NCI-H1930 (cell line): ENCODE measurements around the gene PPT2.
"Not testable (repeated sequence)": the region's sequence is repeated elsewhere in the genome, so short reads cannot be mapped to it uniquely, and the experiment has no call there.

ENCODE experiments used
- DNase-seq, 2 experiments: peaks; one replicate each; lab custom pipeline; 2025; lab: John Stamatoyannopoulos, UW

The PPT2 gene

DNA sequence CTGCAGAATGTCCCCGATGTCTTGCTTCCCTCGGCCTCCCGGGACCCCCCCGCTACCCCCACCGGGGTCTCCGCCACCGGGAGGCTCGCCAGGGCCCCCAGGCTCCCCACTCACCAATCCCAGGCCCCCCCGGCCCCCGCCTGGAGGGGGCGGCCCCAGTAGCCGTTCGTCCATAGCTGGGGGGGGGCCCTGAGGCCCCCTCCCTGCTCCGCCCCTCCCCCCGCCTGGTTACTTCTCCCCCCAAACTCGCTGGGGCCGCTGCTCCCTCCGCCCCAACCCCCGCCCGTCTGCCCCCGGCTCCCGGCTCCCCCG lies 35.8 kb downstream of the PPT2 start:
- no peak for DNase-seq

DNA sequence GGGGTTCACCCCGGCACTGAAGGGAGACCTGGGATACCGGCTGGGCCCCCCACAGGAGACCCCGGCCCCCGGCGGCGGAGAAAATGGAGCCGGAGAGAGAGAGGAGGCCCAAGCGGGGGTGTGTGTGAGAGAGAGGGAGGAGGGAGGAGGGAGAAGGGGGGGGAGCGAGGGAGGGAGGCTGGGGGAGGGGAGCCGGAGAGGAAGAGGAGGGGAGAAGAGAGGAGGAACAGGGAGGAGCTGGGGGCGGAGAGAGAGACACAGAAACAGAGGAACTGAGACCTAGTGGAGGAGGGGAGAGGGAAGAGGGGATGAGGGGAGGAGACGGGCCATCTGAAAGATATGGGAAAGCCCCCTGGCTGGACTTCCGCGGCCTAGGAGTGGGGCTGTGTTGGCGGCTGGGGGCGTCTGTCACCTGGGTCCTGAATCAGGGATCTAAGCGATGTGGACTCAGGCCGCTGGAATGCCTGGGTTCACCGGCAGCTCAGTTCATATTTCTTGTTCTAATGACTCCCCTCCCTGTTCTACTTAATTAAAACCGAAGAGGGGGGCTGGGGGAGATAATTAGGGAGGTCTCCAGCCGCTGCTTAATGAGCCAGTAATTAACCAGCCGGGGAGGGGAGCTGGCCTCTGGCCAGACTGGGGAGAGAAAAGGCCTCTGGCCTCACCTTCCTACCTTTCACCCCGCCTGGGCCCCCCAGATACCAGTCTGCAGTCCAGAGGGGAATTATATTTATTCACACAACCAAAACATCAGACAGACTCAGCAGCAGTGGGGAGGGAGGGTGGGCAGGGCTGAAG lies 36.3 kb downstream of the PPT2 start, which contains the start of gene PBX2:
Gene PBX2 (minus strand): TSS at position 149 of the 798 bp plus-strand sequence. CDS start 287 bp downstream, outside the sequence.
- peak; percentile 37 to 52 for DNase-seq

DNA sequence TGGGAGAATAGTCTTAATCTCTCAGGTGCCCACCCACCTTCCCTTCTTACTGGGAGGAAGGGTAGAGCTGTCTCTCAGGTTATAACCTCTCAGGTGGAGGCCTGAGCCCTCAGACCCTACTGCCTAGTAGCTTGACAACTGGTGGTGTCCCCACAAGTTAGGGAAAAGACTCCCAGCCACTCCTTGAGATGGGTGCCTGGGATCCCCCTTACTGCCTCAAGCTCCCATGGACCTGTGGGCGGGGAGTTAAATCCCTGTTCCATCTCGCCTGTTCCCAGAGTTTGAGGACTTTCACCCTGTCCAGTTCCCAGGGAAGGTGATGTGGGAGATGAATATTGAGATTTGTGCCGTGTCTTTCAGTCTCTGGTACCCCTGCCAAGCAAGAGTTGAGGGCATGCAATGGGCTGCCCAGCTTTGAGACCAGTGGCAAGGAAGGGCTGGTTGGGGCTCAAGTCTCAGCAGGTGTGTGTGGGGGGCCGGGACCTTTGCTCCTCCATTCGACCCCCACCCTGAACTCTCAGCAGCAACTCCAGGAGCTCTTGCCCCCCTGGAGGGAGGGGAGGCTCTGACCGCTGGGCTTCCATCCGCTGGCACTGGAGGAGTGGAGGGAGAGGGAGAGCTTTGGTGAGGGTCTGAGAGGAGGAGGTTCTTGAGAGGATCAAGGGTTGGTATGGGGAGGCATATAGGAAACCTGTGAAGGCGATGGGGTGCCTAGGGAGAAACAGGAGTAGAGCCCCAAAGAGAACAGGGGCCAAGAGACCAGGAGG lies 37.2 kb downstream of the PPT2 start:
- DNase-seq: no peak

DNA sequence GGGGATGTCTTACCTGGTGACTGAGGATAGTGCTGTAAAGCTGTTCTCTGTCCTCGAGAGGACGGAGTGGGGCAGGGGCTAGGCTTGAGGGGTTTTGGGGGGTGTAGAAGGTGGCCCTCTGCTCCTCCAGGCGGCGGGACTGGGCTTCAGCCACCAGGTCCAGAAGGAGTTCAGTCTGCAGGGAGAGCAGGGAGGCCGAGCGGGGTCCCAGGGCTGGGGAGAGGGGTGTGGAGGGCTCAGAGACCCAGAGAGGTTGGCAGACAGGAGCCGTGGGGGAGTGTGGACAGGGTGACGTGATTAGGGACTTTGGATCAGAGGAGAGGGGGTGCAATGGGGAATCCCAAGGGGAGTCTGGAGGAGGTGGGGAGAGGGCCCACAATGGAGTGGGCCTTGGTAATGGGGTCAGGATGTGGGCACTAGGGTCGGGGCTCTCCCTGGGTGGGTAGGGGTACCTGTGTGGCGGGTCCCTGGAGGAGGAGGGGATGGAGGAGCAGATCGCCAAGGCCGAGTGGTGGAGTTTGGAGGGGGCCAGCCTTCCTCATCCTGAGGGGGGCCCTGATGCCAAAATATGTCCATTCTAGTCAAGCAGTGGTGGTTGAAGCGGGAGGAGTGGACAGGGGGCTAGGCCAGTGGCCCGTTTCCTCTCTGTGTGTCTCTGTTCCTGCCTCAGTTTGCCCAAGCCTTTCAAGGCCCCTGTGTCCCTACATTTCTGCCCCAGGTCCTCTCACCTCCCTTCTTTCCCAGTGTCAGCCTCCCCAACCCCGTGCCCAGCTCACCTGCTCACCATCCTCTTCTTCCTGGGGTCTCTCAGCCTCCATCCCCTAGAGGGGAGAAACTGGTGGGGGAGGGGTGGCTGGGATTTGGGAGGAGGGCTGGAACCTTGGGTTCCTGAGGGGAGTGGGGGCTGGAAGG lies 38.0 kb downstream of the PPT2 start:
- DNase-seq: no peak

DNA sequence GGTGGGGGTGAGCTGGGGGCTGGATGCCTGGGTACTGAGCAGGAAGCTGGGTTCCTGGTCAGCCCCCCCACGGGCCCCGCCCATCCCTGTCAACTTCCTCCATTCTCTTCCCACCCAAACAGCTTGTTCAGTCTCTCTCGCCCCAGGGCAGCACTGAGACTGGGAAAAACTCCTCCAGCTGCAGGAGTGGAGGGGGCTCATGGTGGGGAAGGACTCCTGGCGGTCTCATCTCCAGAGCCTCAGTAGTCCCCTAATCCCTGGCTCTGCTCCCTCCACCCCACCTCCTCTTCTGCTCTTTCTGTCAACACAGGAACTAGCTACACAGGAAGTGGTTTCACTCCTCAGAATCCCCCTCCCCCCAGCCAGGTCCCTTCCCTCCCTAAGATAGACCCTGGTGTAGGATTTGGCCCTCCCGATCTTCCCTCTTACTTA lies 38.7 kb downstream of the PPT2 start, which contains the start of gene GPSM3:
Gene GPSM3 (minus strand): TSS at position 36 of the 432 bp plus-strand sequence. CDS start 130 bp downstream, outside the sequence.
- DNase-seq: no peak

DNA sequence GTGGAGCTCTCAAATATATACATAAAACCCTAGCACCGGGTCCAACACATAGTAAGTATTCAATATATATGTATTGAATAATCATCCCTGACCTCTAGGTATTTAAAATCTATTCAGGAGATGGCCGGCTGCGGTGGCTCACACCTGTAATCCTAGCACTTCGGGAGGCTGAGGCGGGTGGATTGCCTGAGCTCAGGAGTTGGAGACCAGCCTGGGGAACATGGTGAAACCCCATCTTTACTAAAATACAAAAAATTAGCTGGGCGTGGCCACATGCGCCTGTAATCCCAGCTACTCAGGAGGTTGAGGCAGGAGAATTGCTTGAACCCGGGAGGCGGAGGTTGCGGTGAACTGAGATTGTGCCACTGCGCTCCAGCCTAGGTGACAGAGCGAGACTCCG lies 39.2 kb downstream of the PPT2 start:
- not testable (repeated sequence) for DNase-seq

DNA sequence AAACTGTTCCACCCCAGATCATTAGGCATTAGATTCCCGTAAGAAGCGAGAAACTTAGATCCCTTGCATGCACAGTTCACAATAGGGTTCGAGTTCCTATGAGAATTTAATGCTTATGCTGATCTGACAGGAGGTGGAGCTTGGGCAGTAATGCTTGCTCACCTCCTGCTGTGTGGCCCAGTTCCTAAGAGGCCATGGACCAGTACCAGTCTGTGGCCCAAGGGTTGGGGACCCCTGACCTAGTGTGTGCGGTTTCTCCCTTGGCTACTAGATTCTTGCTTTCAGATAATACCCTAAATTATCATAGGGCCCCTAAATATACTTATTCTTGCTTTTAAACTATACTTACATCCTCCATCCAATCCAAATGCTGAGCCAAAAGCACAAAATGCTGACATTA lies 40.4 kb downstream of the PPT2 start:
- no peak for DNase-seq

DNA sequence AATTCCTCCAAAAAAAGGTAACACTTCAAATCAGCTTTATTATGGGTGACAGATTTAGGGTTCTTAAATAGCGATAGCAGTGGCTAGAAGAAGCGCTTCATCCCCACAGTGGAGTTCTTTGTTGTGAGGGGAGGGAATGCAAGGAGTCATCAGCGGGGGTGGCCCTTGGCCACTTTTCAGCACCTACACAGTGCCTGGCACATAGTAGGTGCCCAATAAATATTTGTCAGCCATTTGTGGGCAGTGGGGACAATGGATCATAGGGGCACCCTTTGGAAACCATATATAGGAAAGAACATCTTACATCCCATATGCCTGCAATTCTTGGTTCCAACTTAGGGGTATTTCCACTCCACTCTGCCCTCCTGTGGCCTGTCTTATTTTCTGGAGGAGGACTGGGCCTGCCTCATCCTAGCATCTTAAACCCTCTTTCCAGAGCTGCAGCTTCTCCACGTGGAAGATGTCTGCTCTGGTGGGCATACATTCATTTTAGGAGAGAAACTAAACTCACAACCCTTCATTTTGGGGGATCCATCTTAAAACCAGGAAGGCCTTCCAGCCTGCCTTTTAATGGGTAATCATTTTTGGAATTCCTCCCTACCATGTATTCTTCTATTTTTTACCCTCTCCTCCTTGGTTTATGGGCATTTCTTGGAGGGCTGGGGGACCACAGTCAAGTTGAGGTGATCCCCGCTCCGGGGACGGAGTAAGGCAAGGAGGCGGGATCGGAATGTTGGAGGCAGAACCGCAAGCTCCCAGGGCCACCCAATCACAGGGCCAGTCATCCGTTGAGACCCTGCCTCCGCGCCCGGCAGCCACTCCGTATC lies 41.1 kb downstream of the PPT2 start:
- DNase-seq: no peak

DNA sequence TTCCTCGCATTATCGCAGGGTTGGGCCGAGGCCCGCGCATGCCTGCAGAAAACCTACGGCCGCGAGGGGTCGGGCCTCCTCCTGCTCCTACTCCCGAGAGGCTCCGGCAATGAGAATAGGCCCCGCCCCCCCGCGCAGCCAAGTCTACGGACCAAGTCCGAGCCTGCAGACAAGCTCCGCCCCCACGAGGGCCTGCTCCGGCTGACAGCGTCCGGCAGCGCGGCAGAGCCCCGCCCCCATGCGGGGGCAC lies 41.6 kb downstream of the PPT2 start:
- DNase-seq: peak; percentile 99 to 100

DNA sequence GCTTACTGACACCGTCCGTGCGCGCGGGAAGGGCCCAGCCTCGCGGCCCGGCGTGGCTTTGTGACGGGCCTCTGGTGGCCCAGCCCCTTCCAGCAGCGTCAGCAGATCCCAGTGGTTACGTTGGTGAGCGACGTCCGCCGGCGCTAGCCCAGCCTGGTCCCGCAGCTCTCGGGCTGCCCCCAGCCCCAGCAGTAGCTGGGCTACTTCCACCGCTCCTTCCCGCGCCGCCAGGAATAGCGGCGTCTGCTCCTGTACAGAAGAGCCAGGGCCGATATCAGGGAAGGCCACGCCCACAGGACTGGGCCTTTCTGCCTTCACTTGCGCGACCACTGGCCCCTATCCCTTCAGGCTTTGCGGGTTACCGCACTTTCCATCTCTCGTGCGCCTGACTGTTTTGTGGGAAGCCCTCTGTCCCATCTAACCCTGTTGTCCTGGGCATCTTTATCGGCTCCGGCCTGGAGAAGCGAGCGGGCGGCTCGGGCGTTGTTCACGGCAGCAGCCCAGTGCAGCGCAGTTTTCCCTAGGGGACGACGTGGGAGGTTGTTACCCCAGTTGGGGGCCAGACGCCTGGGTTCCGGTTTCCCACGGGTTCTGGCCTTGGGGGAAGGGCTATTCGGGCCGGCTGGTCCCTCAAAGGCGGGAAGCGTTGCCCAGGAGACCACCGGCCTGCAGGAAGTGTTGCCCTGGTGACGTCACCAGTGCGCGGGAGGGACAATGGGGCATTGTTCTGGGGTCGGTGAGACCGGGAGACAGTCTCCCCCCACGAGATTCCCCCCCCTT lies 42.2 kb downstream of the PPT2 start:
- DNase-seq: peak; percentile 88 to 89

DNA sequence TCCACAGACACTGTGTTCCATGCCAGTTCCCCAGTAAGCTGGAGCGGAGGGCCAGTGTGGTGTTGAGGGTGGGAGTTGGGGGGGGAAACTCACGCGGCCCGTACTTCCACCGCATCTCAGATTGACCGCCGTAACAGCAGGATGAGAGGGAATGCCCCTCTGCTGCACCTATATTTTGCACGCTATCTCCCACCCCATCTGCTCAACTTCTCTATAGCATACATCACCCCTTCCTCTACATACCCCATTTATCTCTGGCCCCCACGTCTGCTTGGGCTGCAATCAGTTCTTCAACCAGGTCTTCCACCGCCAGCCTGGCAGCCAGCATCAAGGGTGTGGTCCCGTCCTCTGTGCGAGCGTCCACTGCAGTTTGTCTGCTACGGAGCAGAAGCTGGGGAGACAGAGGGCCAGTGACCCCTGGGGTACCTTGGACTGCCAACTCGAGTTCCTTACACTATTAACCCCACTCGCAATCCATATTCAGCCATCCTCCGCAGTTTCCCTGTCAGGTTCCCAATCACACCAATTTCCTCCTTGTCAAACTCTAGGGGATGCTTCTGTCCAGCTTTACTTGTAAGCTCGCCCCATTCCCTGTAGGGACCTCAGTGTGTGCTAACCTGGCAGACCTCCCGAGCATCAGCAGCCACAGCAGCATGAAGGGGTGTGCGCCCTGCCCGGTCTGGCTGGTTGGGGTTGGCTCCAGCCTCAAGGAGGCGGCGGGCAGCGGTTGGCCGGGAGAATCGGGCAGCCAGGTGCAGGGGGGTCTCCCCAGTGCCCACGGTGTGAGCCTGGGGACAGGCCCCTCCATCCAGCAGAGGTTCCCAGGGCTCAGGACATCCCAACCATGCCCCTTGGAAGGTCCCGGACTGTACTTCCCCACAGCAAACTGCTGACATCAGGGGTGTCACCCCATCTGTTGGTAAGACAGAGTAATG lies 43.0 kb downstream of the PPT2 start:
- no peak for DNase-seq

DNA sequence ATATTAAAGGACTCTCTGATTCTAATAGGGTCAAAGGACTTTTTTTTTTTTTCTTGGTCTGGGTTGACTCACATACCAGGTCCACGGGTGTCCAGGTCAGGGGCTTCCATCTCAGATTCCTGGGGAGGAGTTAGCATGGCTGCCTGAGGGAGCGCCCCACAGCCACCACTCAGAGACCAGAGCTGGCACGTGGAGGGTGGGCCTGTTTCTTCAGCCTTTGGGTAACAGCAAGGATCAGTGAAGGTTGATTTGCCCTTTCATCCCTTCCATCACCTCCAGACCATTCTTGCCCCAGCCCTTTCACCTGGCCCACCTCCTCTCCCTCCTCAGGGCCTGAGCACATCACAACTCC lies 44.4 kb downstream of the PPT2 start:
- no peak for DNase-seq

DNA sequence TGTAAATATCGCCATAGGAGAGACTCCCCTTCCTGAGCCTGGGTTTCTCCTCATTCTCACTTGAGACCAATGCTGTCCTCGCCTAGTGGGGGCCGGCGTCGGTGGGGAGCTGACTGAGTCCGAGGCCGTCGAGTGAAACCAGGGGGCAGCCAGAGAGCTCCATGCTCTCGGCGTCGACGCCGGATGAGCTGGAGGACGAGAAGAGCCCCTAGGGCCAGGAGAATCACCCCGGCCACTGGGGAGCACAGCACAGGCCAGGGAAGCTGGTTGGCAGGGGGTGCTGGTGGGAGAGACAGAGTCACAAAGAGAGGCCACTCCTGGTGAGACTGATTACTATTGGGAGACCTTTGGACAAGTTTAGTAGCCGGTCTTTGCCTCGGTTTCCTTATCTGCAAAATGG lies 44.9 kb downstream of the PPT2 start:
- no peak for DNase-seq

DNA sequence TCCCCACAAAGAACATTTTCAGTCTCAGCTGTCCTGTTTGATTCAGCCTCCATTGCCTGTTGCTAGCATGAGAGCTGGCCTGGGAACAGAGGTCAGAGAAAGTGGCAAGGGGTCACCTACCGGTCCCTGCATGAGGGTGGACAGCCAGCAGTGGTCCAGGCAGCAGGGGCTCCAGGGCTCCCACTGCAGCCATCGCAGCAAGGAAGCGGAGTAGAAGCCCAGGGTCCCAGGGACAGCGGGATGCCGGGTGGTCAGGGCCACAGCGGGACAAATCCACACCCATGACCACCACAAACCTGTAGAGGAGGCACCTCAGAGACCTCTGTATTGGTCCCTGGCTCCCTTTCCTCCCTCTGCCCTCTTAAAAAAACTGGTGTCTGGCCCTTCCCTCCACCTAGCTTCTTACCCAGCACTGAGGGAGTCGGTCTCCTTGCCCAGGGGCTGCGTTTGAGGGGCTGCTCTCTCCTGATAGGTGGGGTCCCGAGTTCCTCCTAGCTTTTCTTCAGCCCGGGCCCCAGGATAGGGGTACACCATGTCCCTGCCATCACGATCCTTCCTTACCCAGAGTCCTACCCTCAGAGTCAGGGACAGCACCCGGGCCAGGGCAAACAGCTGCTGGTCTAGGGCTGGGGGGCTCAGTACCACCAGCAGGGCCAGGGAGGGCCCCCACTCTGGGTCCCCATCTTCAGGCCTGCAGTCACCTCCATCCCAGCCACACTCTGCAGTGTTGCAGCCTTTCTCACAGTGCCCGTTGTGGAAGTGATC lies 47.0 kb downstream of the PPT2 start:
- no peak for DNase-seq

DNA sequence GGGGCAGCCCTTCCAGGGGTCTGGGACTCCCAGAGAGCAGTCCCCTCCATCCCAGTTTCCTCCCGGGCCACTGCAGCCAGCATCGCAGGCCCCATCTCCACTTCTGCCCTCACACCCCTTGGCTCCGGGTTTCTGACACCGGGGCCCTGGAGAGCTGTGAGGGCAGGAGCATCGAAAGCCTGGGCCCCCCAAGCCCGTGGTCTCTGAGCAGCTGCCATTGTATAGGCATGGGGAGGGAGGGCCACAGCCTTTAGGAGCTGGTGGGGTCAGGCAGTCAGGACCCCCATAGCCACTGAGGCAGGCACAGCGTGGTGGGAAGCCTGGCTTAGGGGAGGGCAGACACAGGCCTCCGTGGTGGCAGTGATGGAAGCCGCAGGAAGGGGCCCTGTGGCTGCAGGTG lies 48.2 kb downstream of the PPT2 start:
- DNase-seq: no peak

DNA sequence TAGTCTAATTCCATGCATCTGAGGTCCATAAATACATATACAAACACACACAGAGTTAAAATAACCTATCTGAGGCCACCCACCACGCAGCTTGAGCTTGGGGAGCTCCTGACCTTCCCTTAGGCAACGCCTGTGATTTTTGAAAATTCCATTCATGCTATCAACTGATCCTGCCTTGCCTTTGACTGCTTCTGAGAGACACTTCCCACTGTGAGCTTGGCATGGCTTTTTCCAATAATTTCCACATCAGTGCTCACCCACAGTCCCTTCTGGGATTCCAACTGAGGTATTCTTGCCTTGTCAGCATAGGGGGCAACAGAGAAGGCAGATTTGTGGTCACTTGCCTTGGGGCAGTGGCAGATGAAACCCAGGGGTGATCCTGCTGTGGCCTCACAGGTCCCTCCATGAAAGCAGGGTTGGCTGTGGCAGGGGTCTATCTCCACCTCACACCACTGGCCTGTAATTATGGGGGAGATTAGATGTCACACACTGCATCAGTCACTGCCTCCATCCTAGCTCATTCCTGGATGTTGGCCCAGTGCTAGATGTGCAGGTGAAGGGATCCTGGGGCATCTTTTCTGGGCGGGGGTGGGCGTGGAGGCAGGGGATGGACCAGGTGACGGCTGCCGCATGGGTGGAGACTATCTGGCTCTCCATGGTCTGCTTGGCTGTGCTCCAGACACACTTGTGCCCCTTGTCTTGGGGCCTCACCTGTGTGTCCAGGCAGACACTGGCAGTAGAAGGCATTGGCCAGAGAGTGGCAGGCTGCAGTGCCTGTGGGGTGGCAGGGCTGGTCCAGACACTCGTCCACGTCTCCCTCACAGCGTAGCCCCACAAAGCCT lies 49.7 kb downstream of the PPT2 start:
- DNase-seq: no peak

DNA sequence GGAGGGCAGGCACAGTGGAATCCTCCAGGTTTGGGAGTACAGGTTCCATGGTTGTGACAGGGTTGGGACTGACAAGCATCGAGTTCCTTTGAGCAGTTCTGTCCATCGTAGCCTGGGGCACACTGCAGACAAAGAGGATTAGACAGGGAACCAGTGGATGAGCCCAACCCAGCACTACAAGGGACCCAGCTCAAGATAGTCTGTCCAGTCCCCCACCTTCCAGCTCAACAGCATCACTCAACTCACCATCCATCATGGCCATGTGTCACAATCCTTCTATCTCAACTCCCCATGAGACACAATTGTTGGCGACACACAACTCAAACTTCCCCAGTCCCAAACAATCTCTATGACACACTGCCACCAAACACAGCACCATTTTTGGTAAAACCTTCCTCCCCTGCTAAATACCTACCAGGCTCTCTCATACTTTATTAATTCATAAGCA lies 50.4 kb downstream of the PPT2 start:
- DNase-seq: no peak

DNA sequence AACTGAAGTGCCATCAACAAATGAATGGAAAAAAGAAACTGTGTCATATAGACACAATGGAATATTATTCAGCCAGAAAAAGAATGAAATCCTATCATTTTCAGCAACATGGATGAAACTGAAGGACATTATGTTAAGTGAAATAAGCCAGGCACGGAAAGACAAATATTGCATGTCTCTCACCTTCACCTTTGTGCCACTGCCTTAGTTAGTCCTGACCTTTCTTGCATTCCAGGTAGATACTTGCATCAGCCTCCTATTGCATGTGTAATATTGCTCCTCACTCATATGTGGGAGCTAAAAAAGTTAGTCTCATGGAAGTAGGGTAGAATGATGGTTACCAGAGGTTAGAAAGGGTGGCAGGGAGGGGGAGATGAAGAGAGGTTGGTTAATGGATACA lies 55.1 kb downstream of the PPT2 start:
- DNase-seq: no peak
